H9 (cell line): Measurements from ENCODE around the gene UMPS. TPM values are rescaled to one million over a fixed set of nuclear protein-coding genes. Genes with fewer than 3 reads are reported as not detected.

ENCODE experiments used
- DNase-seq: peaks from one replicate; pipeline ENCODE4 v3.0.0-alpha.2; 2017
- H2AFZ ChIP-seq: one replicate; pipeline ENCODE4 v1.6.1; 2013; ENCODE audit warnings: mild to moderate bottlenecking, low read length, control low read depth, moderate library complexity
- H2AK5ac ChIP-seq: 2 replicates; pipeline ENCODE4 v1.6.1; 2013; ENCODE audit warnings: low read length, control low read depth, mixed read lengths; ENCODE audit not compliant: insufficient read length
- H2BK120ac ChIP-seq: one replicate; pipeline ENCODE4 v1.6.1; 2013; ENCODE audit warnings: low read depth, mild to moderate bottlenecking, low read length, control low read depth, inconsistent platforms; ENCODE audit not compliant: poor library complexity, severe bottlenecking
- H2BK12ac ChIP-seq: 2 replicates; pipeline ENCODE4 v1.6.1; 2013; ENCODE audit warnings: low read length, control low read depth, mixed read lengths, low read depth; ENCODE audit not compliant: insufficient read length
- H2BK15ac ChIP-seq: 2 replicates; pipeline ENCODE4 v1.6.1; 2013; ENCODE audit warnings: low read depth, low read length, control low read depth
- H2BK20ac ChIP-seq: one replicate; pipeline ENCODE4 v1.6.1; 2013; ENCODE audit warnings: low read depth, mild to moderate bottlenecking, low read length, control low read depth, inconsistent platforms; ENCODE audit not compliant: poor library complexity, severe bottlenecking
- H2BK5ac ChIP-seq: 2 replicates; pipeline ENCODE4 v1.6.1; 2013; ENCODE audit warnings: low read length, control low read depth, mixed read lengths; ENCODE audit not compliant: insufficient read length
- H3K14ac ChIP-seq: 2 replicates; pipeline ENCODE4 v1.6.1; 2013; ENCODE audit warnings: low read length, control low read depth; ENCODE audit not compliant: insufficient read depth
- H3K18ac ChIP-seq: 2 replicates; pipeline ENCODE4 v1.6.1; 2013; ENCODE audit warnings: low read depth, mild to moderate bottlenecking, mixed read lengths, low read length, control low read depth; ENCODE audit not compliant: insufficient read length
- H3K23ac ChIP-seq: 2 replicates; pipeline ENCODE4 v1.6.1; 2013; ENCODE audit warnings: low read length, control low read depth, mixed read lengths, low read depth; ENCODE audit not compliant: insufficient read length
- H3K23me2 ChIP-seq: 2 replicates; pipeline ENCODE4 v1.6.1; 2013; ENCODE audit warnings: low read depth, mild to moderate bottlenecking, mixed read lengths, low read length, control low read depth; ENCODE audit not compliant: insufficient read length, poor library complexity, severe bottlenecking
- H3K27ac ChIP-seq: 2 replicates; pipeline ENCODE4 v1.5.1; 2013; ENCODE audit warnings: low read length, control low read depth, mixed read lengths, low read depth; ENCODE audit not compliant: insufficient read length
- H3K27me3 ChIP-seq: 2 replicates; pipeline ENCODE4 v1.6.1; 2013; ENCODE audit warnings: low read length, control low read depth, inconsistent platforms; ENCODE audit not compliant: insufficient read depth
- H3K4ac ChIP-seq: 2 replicates; pipeline ENCODE4 v1.6.1; 2013; ENCODE audit warnings: low read depth, mild to moderate bottlenecking, control low read depth, inconsistent platforms, low read length, moderate library complexity
- H3K4me1 ChIP-seq: 2 replicates; pipeline ENCODE4 v1.6.1; 2013; ENCODE audit warnings: low read length, control low read depth, inconsistent platforms; ENCODE audit not compliant: insufficient read depth
- H3K4me2 ChIP-seq: 2 replicates; pipeline ENCODE4 v1.6.1; 2013; ENCODE audit warnings: low read length, control low read depth, mixed read lengths; ENCODE audit not compliant: insufficient read length, insufficient read depth
- H3K56ac ChIP-seq: 2 replicates; pipeline ENCODE4 v1.6.1; 2013; ENCODE audit warnings: low read depth, mild to moderate bottlenecking, mixed read lengths, low read length, control low read depth; ENCODE audit not compliant: insufficient read length
- H3K79me1 ChIP-seq: 2 replicates; pipeline ENCODE4 v1.6.1; 2013; ENCODE audit warnings: low read depth, mild to moderate bottlenecking, moderate library complexity, low read length, control low read depth, inconsistent platforms; ENCODE audit not compliant: insufficient read depth, poor library complexity, severe bottlenecking
- H3K79me2 ChIP-seq: 2 replicates; pipeline ENCODE4 v1.6.1; 2013; ENCODE audit warnings: low read length, control low read depth, inconsistent platforms; ENCODE audit not compliant: insufficient read depth
- H3K9ac ChIP-seq: 2 replicates; pipeline ENCODE4 v1.6.1; 2013; ENCODE audit warnings: low read length, control low read depth, mixed read lengths; ENCODE audit not compliant: insufficient read length; ENCODE audit errors: extremely low read depth
- H3K9me3 ChIP-seq: one replicate; pipeline ENCODE4 v1.6.1; 2013; ENCODE audit warnings: low read depth, low read length, inconsistent platforms; ENCODE audit not compliant: control insufficient read depth
- H3T11ph ChIP-seq: one replicate; pipeline ENCODE4 v1.6.1; 2013; ENCODE audit warnings: mild to moderate bottlenecking, low read length, control low read depth, inconsistent platforms
- H4K20me1 ChIP-seq: one replicate; pipeline ENCODE4 v1.6.1; 2013; ENCODE audit not compliant: control insufficient read depth, insufficient read length, insufficient read depth
- H4K5ac ChIP-seq: 2 replicates; pipeline ENCODE4 v1.6.1; 2013; ENCODE audit warnings: low read depth, mild to moderate bottlenecking, mixed read lengths, low read length, control low read depth; ENCODE audit not compliant: insufficient read length
- H4K8ac ChIP-seq: replicated peaks from 2 replicates; pipeline ENCODE4 v1.6.1; 2013; ENCODE audit warnings: low read length, control low read depth, mixed read lengths, low read depth; ENCODE audit not compliant: insufficient read length
- H4K91ac ChIP-seq: 2 replicates; pipeline ENCODE4 v1.6.1; 2013; ENCODE audit warnings: low read depth, mild to moderate bottlenecking, moderate library complexity, mixed read lengths, low read length, control low read depth; ENCODE audit not compliant: insufficient read length
- H3K27ac Mint-ChIP-seq, 3 experiments: 2 replicates in 2 of 3; 3 replicates in 1 of 3; pipeline ENCODE4 v1.8.0; 2020 to 2021; ENCODE audit warnings: mixed read lengths in 3 of 3, mild to moderate bottlenecking in 1 of 3, moderate library complexity in 1 of 3
- H3K27me3 Mint-ChIP-seq: 2 replicates; pipeline ENCODE4 v1.8.0; 2021; ENCODE audit warnings: low read depth, mild to moderate bottlenecking, moderate library complexity, mixed read lengths
- H3K36me3 Mint-ChIP-seq, 3 experiments: 2 replicates in 2 of 3; 3 replicates in 1 of 3; pipeline ENCODE4 v1.8.0; 2020 to 2021; ENCODE audit warnings: low read depth in 3 of 3, mixed read lengths in 3 of 3; ENCODE audit not compliant: insufficient read depth in 1 of 3
- H3K4me1 Mint-ChIP-seq, 2 experiments: 2 replicates each; pipeline ENCODE4 v1.8.0; 2020; ENCODE audit warnings: mixed read lengths in 2 of 2
- H3K4me3 Mint-ChIP-seq, 2 experiments: 2 replicates in 1 of 2; 3 replicates in 1 of 2; pipeline ENCODE4 v1.8.0; 2020 to 2021; ENCODE audit warnings: mild to moderate bottlenecking in 2 of 2, mixed read lengths in 2 of 2, moderate library complexity in 1 of 2
- H3K9me3 Mint-ChIP-seq, 2 experiments: 2 replicates in 1 of 2; 3 replicates in 1 of 2; pipeline ENCODE4 v1.8.0; 2020; ENCODE audit warnings: mild to moderate bottlenecking in 2 of 2, mixed read lengths in 2 of 2, moderate library complexity in 1 of 2
- CTCF ChIP-seq: fragments of 200-600 bp; sonication (generic); conservative IDR thresholded peaks from 3 replicates; pipeline ENCODE4 v1.8.0; 2021; ENCODE audit warnings: antibody characterized with exemption, mild to moderate bottlenecking
- WGBS: extraction: QIAGEN DNeasy Blood & Tissue Kit; methylation state at CpG from one replicate; pipeline ENCODE4 v1.1.7; 2013; ENCODE audit warnings: missing lambda C conversion rate, low lambda C conversion rate, mixed read lengths; ENCODE audit not compliant: insufficient read length; ENCODE audit errors: extremely low coverage; 5-methylcytosine and 5-hydroxymethylcytosine counted together
- total RNA-seq: library from RNA; stranded (reverse); gene quantifications from 2 replicates; pipeline ENCODE4 v1.2.1, GENCODE V29; 2021

UMPS gene
- total RNA-seq, 1 experiment from 2014 or later: 65.4 TPM

DNA sequence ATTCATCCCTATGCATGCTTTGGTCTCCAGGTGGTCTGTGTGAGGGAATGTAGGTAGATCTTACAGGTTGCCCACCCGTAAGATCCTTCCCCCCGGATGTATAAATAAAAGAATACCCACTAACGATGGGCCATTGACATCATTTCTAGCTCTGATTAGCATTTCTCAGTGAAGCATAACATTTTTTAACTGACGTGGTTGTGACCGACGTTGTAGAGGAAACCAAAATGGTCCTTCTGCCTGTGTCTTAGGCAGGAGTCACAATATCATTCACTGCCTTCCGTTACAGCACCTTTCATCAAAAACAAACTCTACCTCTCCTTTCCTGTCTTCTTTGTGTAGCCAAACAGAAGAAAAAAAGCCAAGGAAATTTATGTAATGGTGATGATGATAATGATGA, 27.3 kb upstream of the UMPS start:
- no peak overlapping the region for H3T11ph ChIP-seq
- H3K4me1 ChIP-seq: peaks cover 7% of the 10 kb centered on the region; the same call in 1 of the 2 replicates
- Mint-ChIP-seq H3K27me3 (0 out of 2 replicates have a peak, but pooled peaks cover 1% of the 10 kb centered on the region), H3K9me3 (peaks cover 0 to 7% of the 10 kb centered on the region in 2 experiments; a peak in 2 of 5 replicates), H3K36me3 (peaks cover 0 to 6% (median 0%) of the 10 kb centered on the region in 3 experiments; a peak in 2 of 7 replicates), H3K4me1 (peaks cover 23 to 25% of the 10 kb centered on the region in 2 experiments), H3K27ac (no peak overlapping the region), H3K4me3 (no peak overlapping the region)
- no peak for TF ChIP-seq CTCF
- no peaks in the 10 kb centered on the region for H3K79me1 ChIP-seq
- H3K27me3 ChIP-seq: no peaks in the 10 kb centered on the region
- H2BK12ac ChIP-seq: no peak overlapping the region
- no CpG with 5 or more reads among the region's 7 CpGs for WGBS
- no peak overlapping the region for H3K9ac ChIP-seq
- H3K18ac ChIP-seq: no peak overlapping the region
- H2BK5ac ChIP-seq: no peak overlapping the region
- H2BK15ac ChIP-seq: no peak overlapping the region
- no peaks in the 10 kb centered on the region for H3K9me3 ChIP-seq
- H3K23ac ChIP-seq: no peak overlapping the region
- H3K27ac ChIP-seq: no peak overlapping the region
- no peaks in the 10 kb centered on the region for H3K79me2 ChIP-seq
- DNase-seq: no peak
- no peak overlapping the region for H2AK5ac ChIP-seq
- H3K4me2 ChIP-seq: no peak overlapping the region
- H4K8ac ChIP-seq: no peak overlapping the region
- H2BK120ac ChIP-seq: no peak overlapping the region
- H2BK20ac ChIP-seq: no peak overlapping the region
- H4K5ac ChIP-seq: no peak overlapping the region
- no peaks in the 10 kb centered on the region for H4K20me1 ChIP-seq
- no peak overlapping the region for H3K4ac ChIP-seq
- H3K23me2 ChIP-seq: no peaks in the 10 kb centered on the region
- H2AFZ ChIP-seq: no peak overlapping the region
- H4K91ac ChIP-seq: no peak overlapping the region
- no peak overlapping the region for H3K56ac ChIP-seq
- H3K14ac ChIP-seq: no peak overlapping the region
